ENCODE measurements around the gene CHL1. TPM values are rescaled to one million over a fixed set of nuclear protein-coding genes. Genes with fewer than 3 reads are reported as not detected.

The CHL1 gene
- total RNA-seq, 4 donors from 2014 or later: 28.2 to 49.2 (median 35.8) TPM

DNA sequence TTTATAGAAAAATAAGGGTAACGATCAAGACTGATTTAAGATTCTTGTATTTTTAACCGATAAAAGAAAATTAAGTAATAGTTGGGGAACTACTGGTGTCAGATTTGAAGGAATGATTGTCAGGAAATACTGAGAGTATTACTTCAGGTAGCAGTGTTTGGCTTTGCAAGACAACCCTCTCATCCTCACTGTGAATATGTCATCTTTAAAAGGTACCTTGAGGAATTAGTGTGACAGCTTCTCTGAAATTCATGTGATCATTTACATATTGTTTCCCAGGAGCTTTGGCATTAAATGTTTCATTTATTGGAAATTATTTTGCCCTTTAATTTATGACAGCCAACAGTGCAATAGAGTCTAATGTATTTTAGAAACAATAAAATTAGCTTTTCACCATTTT is 3.3 kb downstream of the CHL1 start:
- Histone ChIP-seq H3K4me1 (peaks cover 0 to 24% (median 5%) of the 10 kb centered on the region in 3 donors), H3K27me3 (peaks cover 50% of the 10 kb centered on the region), H3K9me3 (no peaks in the 10 kb centered on the region), H3K27ac (no peak overlapping the region), H3K36me3 (no peaks in the 10 kb centered on the region), H3K4me3 (no peak overlapping the region)
- no peak for ATAC-seq
- no peak for TF ChIP-seq EP300 (IDR thresholded peaks at IDR 0.05)
- TF ChIP-seq, protein P1, sequence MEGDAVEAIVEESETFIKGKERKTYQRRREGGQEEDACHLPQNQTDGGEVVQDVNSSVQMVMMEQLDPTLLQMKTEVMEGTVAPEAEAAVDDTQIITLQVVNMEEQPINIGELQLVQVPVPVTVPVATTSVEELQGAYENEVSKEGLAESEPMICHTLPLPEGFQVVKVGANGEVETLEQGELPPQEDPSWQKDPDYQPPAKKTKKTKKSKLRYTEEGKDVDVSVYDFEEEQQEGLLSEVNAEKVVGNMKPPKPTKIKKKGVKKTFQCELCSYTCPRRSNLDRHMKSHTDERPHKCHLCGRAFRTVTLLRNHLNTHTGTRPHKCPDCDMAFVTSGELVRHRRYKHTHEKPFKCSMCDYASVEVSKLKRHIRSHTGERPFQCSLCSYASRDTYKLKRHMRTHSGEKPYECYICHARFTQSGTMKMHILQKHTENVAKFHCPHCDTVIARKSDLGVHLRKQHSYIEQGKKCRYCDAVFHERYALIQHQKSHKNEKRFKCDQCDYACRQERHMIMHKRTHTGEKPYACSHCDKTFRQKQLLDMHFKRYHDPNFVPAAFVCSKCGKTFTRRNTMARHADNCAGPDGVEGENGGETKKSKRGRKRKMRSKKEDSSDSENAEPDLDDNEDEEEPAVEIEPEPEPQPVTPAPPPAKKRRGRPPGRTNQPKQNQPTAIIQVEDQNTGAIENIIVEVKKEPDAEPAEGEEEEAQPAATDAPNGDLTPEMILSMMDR (IDR thresholded peaks at IDR 0.05): no peak
- TF ChIP-seq POLR2A (IDR thresholded peaks at IDR 0.05): no peak
- no peak for TF ChIP-seq POLR2AphosphoS5 (IDR thresholded peaks at IDR 0.05)
- 85 to 94% methylated on average over 2 of the region's 2 CpGs for WGBS, 2 donors (ENCODE audit: low coverage in 1 of 2)

GRCh38 chr3:200758-201325 is 4.3 kb downstream of the CHL1 start:
- Histone ChIP-seq H3K4me1 (peaks cover 0 to 24% (median 5%) of the 10 kb centered on the region in 3 donors), H3K36me3 (no peaks in the 10 kb centered on the region), H3K27me3 (peaks cover 44% of the 10 kb centered on the region), H3K4me3 (no peak overlapping the region), H3K27ac (no peak overlapping the region), H3K9me3 (no peaks in the 10 kb centered on the region)
- TF ChIP-seq, protein P1 (IDR thresholded peaks at IDR 0.05): no peak
- TF ChIP-seq POLR2AphosphoS5 (IDR thresholded peaks at IDR 0.05) (no peak), POLR2A (IDR thresholded peaks at IDR 0.05) (no peak), EP300 (IDR thresholded peaks at IDR 0.05) (no peak)
- no peak for ATAC-seq
- WGBS, 2 donors (ENCODE audit: low coverage in 1 of 2): 51 to 62% methylated on average over 4 of the region's 4 CpGs

GRCh38 chr3:204102-204501 is 7.5 kb downstream of the CHL1 start:
- Histone ChIP-seq H3K4me3 (no peak overlapping the region), H3K4me1 (no peaks in the 10 kb centered on the region), H3K27me3 (peaks cover 11% of the 10 kb centered on the region), H3K36me3 (no peaks in the 10 kb centered on the region), H3K9me3 (no peaks in the 10 kb centered on the region), H3K27ac (no peak overlapping the region)
- TF ChIP-seq EP300 (IDR thresholded peaks at IDR 0.05): no peak
- 69 to 83% methylated on average over 1 to 2 of the region's 2 CpGs for WGBS, 2 donors (ENCODE audit: low coverage in 1 of 2)
- no peak for ATAC-seq

GRCh38 chr3:207973-208372 is 11.4 kb downstream of the CHL1 start:
- H3K27ac ChIP-seq: no peak overlapping the region

GRCh38 chr3:210669-211068 is 14.1 kb downstream of the CHL1 start:
- Histone ChIP-seq H3K36me3 (no peaks in the 10 kb centered on the region), H3K27ac (no peak overlapping the region), H3K9me3 (no peaks in the 10 kb centered on the region), H3K27me3 (peaks cover 1% of the 10 kb centered on the region), H3K4me3 (no peak overlapping the region), H3K4me1 (no peaks in the 10 kb centered on the region)
- 27 to 65% methylated on average over 3 to 4 of the region's 4 CpGs for WGBS, 2 donors (ENCODE audit: low coverage in 1 of 2)
- ATAC-seq: no peak
- TF ChIP-seq, protein P1 (IDR thresholded peaks at IDR 0.05): no peak
- no peak for TF ChIP-seq POLR2A (IDR thresholded peaks at IDR 0.05)
- TF ChIP-seq EP300 (IDR thresholded peaks at IDR 0.05): no peak
- TF ChIP-seq POLR2AphosphoS5 (IDR thresholded peaks at IDR 0.05): no peak

More at GRCh38 chr3:207973-208372, 11.4 kb downstream of the CHL1 start:
- no peak for TF ChIP-seq POLR2A (IDR thresholded peaks at IDR 0.05)
- no peak for TF ChIP-seq EP300 (IDR thresholded peaks at IDR 0.05)
- no peak for TF ChIP-seq POLR2AphosphoS5 (IDR thresholded peaks at IDR 0.05)
- TF ChIP-seq, protein P1 (IDR thresholded peaks at IDR 0.05): no peak
- Histone ChIP-seq H3K9me3 (no peaks in the 10 kb centered on the region), H3K36me3 (no peaks in the 10 kb centered on the region), H3K4me3 (no peak overlapping the region), H3K4me1 (no peaks in the 10 kb centered on the region), H3K27me3 (peaks cover 4% of the 10 kb centered on the region)
- ATAC-seq: no peak

Measured in gastroesophageal sphincter (tissue), 4 donors.